GM18858 (cell line): ENCODE measurements around the gene DIP2B.
A peak's percentile ranks its signal among the peaks of the same experiment; 100 is the strongest.

Source experiments
- ATAC-seq: cut with Tn5 transposase; IDR thresholded peaks from one replicate; pipeline ENCODE4 v1.9.1; 2021; ENCODE audit not compliant: unreplicated experiment

DIP2B gene

DNA sequence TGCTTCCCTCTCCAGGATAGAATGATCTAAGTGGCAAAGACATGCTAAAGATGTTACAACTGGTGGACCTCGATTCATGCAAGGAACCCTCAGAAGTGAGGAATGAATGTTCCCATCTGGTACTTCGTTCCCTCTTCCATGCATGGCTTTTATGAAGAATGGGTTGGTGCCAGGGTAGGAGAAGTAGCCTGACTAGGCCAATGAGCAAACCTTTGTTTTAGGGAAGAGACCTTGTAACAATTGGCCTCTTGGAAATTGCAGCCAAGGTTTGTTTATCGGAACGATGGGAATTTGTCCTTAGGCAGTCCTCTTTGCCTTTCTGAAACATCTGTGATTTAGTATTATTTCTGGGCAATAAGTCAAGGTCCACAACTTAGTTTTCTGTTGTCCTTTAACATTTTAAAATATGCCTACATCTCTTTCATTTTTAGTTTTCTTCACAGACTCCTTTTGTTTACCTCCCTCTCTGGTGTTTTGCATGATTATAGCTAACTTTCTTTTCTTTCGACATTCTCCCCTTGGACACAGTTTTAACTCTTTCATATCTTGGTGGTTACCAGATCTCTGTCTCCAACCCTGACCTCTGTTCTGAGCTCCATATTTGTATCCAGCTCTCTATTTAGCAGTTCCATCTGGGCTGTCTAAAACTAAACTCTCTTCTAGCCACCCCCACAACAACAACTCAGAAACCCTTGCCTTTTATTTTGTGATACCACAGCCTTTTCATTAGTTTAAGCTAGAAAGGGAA, 70.0 kb downstream of the DIP2B start:
- no peak for ATAC-seq

DNA sequence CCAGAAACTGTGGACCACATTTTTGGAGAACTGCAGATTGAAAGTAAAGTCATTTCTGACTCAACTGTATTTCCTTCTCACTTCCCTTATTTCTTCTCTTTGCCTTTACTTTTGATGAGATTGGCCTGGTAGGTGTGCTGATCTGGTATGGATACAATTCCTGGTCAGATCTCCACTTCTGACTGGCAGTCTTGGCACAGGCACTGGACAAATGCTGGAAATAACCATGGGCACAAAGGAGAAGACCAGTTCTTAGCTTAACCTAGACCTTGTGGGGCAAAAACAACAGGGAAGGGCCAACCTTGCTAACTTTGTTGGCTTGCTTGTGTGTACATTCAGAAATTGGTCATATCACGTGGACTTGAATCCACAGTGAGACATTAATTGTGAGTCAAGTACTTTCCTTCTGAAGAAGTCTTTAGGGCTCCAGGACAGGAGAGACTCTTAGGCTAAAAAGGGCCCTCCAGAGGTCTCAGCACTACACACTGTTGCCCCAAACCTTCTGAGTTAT, 75.0 kb downstream of the DIP2B start:
- ATAC-seq, result no peak

DNA sequence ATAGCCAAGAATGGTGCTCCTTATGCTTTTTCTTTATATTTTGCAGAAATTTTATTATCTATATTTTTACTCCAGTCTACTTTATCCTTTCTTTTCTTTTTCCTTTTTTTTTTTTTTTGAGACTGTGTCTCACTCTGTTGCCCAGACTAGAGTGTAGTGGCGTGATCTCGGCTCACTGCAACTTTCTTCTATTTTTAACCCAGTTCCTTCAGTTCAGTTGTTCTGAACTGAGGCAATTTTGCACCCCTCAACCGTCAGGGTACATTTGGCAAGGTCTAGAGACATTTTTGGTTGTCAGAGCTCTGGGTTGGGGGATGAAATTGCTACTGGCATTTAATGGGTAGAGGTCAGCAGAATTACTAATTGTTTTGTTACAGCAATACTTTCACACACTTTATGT, 75.7 kb downstream of the DIP2B start:
- no peak for ATAC-seq

DNA sequence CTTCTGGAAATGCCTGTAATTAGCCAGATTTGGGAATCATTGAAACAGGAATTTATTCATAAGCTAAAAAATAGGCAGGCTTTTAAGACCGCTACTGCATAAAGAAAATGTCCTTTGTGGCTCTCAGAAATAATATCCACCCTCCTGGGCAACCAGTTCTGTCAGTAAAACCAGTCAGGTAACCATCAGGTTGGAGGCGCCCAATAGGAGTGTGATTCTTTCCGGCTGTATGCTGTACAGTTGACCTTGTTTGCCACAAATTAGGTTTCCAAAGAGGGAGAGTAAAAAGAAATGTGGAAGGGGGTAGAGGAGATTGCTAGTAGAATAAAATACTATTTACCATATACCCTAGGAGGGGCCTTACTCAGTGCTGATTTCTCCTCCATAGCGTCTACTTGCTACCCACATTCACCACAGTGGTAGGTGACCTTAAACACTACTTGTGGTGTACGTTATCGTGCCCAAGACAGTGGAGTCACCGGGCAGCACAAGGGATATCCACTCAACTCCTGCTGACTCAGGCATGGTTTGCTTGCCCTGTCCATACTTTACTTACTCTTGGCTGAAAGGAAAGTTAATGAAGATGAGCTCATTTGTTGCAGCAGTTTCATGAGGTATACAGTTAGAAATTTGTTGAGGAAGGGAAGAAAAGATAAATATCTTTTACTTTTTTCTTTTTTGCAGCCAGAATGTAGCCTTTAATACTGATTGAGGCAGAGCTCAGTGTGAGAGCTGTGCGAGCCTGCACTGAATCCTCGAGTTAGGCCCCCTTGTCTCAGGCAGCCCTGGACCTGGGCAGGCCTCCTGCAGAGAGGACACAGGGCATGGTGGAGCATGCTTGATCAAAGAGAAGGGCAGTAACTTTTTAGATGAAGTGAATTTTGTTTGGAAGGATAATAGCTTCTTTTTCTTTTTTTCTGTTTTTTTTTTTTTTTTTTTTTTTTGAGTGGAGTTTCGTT, 76.7 kb downstream of the DIP2B start:
- ATAC-seq, result no peak

DNA sequence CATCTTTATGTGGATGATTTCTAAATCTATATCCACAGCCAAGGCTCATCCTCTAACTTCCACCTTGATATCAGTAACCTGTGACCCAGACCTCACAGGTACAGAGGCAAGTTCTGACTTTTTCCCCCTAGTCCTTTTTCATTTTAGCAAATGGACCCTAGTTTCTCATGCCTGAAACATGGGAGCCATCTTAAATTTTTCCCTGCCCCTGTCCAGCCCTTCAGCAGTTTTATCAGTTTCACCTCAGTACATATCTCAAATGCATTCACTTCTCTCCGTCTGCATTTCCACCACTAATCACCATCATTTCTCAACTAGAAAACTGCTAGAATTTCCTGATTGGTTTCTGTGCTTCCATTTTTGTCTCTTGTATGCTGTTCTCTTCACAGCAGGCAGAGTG, 79.3 kb downstream of the DIP2B start:
- ATAC-seq, result no peak

DNA sequence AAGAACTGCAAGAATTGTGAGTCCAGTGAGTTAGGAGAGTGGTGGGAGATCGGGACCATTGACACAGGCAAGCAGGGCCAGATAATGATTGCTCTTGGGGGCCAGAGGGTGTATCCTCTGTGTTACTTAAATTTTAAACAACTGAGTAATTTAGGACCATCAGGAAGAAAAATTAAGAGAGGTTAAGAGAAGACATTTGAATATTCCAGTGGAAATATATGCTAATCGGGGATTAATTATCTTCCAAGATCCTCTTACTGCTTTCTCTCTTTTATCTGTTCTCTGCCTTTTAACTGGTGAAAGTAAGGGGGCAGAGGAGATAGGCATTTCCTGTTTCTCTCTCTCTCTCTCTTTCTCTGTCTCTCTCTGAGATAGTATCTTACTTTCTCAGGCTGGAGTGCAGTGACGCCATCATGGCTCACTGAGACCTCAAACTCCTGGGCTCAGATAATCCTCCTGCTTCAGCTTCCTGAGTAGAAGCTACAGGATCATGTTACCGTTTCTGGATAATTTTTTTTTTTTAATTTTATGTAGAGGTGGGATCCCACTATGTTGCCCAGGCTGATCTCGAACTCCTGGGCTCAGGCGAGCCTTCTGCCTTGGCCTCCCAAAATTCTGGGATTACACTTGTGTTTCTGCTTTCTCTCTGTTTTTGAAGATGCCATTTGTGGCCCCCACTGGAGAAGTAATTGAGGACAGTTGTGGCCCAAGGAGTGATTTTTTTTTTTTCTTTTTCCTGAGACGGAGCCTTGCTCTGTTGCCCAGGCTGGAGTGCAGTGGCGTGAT, 85.1 kb downstream of the DIP2B start:
- ATAC-seq, result no peak

DNA sequence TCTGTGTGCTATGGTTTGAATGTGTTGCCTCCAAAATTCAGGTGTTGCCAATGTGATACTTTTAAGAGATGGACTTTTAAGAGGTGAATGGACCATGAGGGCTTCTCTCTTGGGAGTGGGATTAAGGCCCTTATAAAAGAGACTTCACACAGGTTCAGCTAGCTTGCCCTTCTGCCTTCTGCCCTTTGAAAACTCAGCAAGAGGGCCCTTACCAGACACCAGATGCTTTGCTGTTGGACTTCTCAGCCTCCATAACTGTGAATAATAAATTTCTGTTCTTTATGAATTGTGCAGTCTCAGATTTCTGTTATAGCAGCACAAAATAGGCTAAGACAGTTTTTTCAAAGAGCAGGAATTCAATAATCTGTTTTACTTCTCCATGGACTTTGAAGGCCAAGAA, 86.1 kb downstream of the DIP2B start:
- no peak for ATAC-seq

DNA sequence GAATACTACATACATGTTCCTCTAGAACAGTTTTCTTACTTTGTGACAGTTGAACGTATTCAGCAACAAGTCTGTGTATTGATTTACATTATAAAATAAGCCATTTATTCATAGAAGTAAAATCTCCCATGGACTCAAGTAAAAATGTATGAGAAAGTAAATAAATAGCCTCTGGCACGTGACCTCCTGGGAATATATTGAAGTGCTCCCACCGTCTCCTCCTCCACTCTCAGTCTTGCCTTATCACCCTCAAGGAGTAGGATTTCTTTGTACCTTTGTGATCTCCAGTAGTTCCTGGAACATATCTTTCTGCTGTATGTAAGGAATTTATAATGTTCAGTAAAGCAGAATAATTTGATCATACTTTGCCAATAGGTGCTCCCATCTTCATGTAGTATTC, 90.9 kb downstream of the DIP2B start:
- ATAC-seq, result no peak

DNA sequence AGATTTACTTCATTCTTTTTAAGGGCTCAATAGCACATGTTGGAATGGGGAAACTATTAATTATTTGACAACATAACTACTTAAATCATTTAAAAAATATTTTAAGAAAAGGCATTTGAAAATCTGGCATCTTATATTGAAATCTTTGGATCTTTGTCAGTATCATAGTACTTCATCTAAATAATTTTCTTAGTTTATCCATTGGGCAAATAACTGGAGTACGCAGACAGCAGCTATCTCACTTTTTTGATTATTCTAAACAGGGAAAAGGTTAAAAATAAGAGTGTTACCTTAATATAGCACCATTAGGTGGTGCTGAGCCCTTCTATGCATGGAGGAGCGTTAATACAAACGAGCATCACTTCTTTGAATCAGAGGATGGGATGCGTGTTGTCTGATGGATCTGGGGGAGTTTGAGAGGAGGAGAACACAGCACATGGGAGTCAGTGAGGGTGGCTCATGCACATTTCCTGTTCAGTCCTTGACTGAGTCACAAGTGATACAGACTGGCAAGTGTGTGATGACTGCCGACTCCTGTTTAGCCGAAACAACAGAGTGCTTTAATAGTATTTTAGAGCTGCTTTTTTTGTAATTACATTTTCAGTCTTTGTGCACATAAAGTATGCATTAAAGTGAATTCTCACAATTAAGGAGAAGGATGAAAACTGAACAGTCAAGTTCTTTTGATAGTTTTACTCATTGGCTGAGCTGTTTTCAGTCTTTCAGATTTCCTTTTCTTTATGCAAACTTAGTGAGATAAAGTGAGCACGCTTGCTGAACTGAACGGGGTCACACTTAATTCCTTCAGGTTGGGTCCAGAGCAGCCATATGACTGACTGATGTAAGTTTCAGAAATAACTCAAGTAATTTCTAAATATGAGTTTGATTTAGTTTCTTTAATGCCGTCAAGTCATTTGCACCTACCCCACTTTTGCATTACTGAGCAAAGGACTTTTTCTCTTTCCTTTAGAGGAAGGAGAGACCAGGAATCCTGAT, 92.7 kb downstream of the DIP2B start:
- ATAC-seq, result peak; percentile 84

DNA sequence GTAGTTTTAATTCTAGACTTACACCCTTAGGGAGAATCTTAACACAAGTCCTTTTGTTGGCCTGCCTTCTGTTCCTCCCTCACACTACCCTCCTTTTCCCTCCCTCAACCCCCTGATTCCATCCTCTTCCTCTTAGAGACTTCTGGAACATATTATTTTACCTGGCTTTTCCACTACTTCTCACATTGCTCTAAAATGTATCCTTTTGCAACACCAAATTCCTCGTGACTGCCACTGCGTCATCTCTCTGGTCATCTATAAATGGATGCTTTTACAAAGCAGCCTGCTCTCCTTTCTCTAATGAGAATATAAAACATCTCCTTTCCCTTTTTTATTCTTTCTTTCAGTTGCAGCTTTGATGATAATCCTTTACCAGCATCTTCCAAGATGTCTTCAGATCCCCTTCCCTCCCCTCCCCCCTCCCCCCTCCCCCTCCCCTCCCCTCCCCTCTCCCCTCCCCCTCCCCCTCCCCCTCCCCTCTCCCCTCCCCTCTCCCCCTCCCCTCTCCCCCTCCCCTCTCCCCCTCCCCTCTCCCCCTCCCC, 93.6 kb downstream of the DIP2B start:
- no peak for ATAC-seq

DNA sequence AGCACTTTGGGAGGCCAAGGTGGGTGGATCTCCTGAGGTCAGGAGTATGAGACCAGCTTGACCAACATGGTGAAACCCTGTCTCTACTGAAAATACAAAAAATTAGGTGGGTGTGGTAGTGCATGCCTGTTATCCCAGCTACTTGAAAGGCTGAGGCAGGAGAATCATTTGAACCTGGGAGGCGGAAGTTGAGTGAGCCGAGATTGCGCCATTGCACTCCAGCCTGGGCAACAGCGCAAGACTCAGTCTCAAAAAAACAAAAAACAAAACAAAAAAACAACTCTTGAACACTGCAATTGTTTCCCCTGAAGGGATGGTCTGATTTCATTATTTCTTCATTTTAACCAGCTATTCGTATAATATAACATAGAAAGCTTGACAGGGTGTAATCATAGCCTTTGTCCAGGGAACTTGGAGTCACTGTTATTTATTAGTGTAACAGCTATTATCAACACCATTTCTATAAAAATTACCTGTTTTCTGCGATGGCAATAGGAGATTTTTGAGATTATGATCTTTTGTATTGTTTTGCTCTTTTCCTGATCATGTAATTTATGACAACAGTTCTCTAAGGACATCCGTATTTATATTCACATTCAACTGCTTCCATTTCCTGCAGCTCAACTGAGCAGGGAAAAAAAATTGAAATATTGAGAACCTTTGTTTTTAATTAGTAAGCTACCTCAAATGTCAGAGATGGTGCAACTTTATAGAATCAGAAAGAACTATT, 94.7 kb downstream of the DIP2B start:
- no peak for ATAC-seq

DNA sequence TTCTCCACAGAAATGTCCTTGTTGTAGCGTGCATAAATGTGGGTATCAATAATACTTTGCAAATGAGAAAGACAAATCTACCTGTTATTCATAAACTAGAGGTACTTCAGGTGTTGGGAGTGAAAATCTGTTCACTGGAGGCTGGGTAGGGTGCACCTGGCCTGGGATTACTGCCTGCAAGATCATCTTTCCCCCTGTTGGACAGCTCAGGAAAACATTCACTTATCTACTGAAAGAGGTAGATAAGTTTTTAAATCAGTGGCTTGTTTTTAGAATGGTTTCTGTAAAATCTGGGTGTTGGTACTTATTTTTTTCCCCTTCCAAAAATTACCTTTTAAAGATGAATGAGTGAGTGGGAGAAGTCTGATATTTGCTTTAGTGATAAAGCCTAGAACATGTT, 95.6 kb downstream of the DIP2B start:
- no peak for ATAC-seq

DNA sequence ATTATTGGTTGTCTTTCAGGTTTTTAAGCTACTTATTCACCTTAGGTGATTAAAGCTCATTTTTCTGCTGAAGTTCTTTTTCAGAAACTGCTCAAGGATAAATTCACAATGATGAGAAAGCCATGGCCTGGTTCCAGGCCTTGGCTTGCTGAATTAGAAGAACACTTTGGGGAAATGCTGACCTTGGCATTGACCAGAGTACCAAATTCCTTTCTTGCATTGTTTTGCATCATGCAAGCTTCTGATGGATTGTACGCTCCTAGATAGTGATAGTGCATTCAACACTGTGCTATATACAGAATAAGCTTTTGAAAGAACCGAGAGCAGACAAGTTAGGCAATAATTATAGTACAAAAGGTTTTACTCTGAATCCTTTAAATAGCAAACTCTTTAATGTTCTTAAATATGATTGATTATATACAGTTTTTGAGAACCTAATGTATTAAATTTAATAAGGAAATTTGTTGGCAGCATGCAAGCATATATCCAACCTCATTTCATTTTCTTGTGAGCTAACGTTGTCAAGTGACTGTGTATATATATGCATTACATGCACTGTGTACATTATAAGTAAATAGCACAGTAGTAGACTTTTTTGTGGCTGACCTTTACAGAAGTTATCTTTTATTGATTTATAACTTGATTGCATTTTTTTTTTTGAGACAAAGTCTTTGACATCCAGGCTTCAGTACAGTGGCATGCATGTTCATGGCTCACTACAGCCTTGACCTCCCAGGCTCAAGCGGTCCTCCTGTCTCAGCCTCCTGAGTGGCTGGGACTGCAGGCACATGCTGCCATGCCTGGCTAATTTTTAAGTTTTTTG, 99.2 kb downstream of the DIP2B start:
- no peak for ATAC-seq

DNA sequence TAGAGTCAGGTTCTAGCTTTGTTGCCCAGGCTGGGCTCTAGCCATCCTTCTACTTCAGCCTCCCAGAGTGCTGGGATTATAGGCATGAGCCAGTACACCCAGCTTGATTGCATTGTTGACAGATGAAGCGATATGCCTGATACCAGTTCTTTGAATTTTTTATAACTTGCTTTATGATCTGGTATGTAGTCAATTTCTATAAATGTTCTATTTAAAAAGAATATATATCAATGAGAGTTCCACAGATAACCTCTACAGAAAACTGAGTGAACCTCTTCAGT, 99.8 kb downstream of the DIP2B start:
- ATAC-seq, result no peak

DNA sequence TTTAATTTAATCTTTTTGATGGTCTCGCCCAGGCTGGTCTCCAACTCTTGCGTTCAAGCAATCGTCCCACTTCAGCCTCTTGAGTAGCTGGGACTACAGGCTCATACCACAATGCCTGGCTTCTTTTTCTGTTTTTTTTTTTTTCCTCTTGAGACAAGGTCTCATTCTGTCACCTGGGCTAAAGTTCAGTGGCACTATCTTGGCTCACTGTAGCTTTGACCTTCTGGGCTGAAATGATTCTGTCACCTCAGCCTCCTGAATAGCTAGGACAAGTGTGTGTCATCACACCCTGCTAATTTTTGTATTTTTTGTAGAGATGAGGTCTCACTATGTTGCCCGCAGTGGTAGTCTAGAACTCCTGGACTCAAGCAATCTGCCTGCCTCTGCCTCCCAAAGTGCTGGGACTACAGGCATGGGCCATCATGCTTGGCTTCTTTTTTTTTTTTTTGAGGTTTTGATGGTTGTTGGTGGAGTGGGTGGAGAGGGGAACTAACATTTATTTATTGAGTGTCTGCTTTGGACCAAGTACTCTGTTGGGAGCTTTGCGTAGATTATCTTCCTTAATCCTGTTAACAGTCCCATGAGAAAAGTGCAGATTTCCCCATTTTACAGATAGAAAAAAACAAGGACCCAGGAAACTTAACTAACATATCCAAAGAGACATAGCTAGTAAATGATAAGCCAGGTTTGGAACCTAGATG, 102.0 kb downstream of the DIP2B start:
- no peak for ATAC-seq

DNA sequence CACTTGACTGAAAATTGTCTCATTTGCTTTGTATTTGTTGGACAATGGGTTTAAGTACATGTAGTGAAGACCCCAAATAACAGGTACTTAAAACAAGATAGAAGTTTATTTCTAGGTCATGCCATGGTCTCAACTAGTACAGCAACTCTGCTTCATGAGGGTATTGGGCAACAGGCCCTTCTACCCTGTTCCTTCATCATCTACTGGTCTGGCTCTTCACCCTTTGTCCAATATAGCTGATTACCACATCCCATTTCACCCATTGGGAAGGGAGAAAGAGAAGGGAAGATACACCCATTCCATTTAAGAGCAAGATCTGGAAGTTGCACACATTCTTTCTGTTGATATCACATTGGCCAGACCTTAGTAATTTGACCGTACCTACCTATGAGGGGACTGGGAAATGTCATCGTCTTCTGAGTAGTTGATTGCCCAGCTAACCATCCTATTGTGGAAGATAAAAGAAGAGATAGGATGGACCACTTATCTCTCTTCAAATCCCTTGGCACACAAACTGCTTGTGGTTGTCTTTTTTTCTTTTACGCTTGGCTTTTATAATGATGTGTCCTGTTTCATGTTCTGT, 104.6 kb downstream of the DIP2B start:
- ATAC-seq, result no peak

DNA sequence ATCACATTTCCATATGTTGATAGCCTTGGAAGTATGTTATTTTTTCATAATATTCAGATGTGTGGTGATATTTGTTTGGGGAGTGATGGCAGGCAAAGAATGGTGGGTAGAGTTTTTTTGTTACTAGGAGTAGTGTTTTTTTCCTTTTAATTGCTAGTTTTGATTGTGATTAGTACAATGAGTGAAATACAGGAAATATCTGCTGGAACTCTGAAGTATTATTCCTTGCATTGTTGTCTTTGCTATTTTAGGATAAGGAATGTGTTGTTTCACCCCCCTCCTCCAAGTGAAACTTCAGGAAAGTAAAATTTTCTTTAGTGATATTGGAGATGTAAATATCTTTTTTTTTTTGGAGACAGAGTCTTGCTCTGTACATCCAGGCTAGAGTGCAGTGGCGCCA, 105.4 kb downstream of the DIP2B start:
- no peak for ATAC-seq
